CD4-positive, alpha-beta T cell treated with Interleukin-10 for 1 hour (primary cell): Measurements from ENCODE around the gene TUFT1.

Experiments
- DNase-seq: peaks from one replicate; pipeline ENCODE4 v3.0.0-alpha.2; 2020

TUFT1 gene

GRCh38 chr1:151620286-151620685 lies 80.2 kb downstream of the TUFT1 start:
- DNase-seq, result no peak

GRCh38 chr1:151621351-151621750 lies 81.2 kb downstream of the TUFT1 start:
- DNase-seq, result no peak

GRCh38 chr1:151624783-151625182 lies 84.7 kb downstream of the TUFT1 start:
- no peak for DNase-seq

DNA sequence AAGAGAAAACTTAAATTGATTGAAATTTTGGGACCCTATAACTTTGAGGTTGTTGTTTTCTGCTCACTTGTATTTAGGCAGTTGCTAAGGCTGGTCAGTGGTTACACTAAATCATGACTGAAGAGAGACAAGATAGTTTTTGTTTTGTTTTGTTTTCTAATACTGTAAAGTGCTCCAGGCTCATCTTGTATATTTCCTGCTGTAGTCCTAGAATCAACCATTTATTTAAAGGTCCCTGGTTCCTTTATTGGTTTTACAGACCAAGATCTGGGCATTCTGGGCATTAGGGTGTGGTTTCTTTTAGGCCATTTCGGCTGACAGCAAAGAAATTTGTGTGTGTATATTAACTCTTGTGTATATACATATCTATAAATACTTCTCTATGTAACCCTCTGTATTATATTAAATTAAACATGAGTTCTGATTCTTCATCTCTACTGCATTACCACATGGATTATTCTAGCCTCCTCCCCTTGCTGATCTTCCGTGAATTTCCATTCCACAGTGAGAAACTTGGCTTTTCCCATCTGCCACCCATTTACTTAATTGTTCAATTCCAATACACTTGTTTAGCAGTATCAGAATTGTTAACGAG lies 86.7 kb downstream of the TUFT1 start:
- DNase-seq, result no peak

- no peak for DNase-seq
These were observed 89.2 kb downstream of the TUFT1 start for GRCh38 chr1:151629278-151629677.
